Esophagus squamous epithelium (tissue), 4 donors: ENCODE data around the gene GATA2.

Experiments used
- CTCF ChIP-seq, 6 experiments: fragments of 450-650 bp in 4 of 6; fragments of 200-600 bp in 2 of 6; sonication (generic) in 2 of 6; IDR thresholded peaks; one replicate each; pipeline ENCODE4 v1.5.1; 2016 to 2019; ENCODE audit warnings: antibody characterized with exemption in 6 of 6, mild to moderate bottlenecking in 4 of 6, moderate library complexity in 4 of 6
- POLR2A ChIP-seq, 4 donors: fragments of 450-650 bp; IDR thresholded peaks; one replicate each; pipeline ENCODE4 v1.6.1; 2017; ENCODE audit warnings: antibody characterized with exemption in 4 of 4, mild to moderate bottlenecking in 4 of 4, moderate library complexity in 3 of 4

GRCh38 chr3:128505771-128506170, 12.8 kb upstream of the GATA2 start:
- TF ChIP-seq POLR2A (IDR thresholded peaks at IDR 0.05): no peak
- no peak for TF ChIP-seq CTCF (IDR thresholded peaks at IDR 0.05)
